Uterus (tissue), 4 donors: Measurements from ENCODE around the gene STK32C. TPM values are rescaled to one million over a fixed set of nuclear protein-coding genes. Genes with fewer than 3 reads are reported as not detected.
A peak's percentile ranks its signal among the peaks of the same experiment; 100 is the strongest.
"Not testable (repeated sequence)": the region's sequence is repeated elsewhere in the genome, so short reads cannot be mapped to it uniquely, and the experiment has no call there.

ENCODE experiments used
- DNase-seq, 2 donors: peaks; one replicate each; pipeline ENCODE4 v3.0.0-alpha.2; 2019 to 2020
- H3K27ac ChIP-seq, 2 donors: fragments of 200-600 bp; sonication (generic); 1 replicate in 1 of 2; 2 replicates in 1 of 2; pipeline ENCODE4 v1.5.1; 2016 to 2018
- H3K27me3 ChIP-seq, 2 donors: fragments of 200-600 bp; sonication (generic); one replicate each; pipeline ENCODE4 v1.5.1; 2018 to 2019; ENCODE audit warnings: control low read depth in 1 of 2
- H3K36me3 ChIP-seq, 2 donors: fragments of 200-600 bp; sonication (generic); one replicate each; pipeline ENCODE4 v1.5.1; 2019; ENCODE audit warnings: control low read depth in 1 of 2
- H3K4me1 ChIP-seq, 2 donors: fragments of 200-600 bp; sonication (generic); one replicate each; pipeline ENCODE4 v1.5.1; 2018 to 2019; ENCODE audit warnings: control low read depth in 1 of 2
- H3K4me3 ChIP-seq, 2 donors: fragments of 200-600 bp; sonication (generic); 1 replicate in 1 of 2; 2 replicates in 1 of 2; pipeline ENCODE4 v1.5.1; 2018 to 2019; ENCODE audit warnings: mild to moderate bottlenecking in 1 of 2
- H3K9me3 ChIP-seq, 2 donors: fragments of 200-600 bp; sonication (generic); one replicate each; pipeline ENCODE4 v1.5.1; 2019; ENCODE audit warnings: control low read depth in 1 of 2
- CTCF ChIP-seq, 4 experiments: fragments of 200-600 bp in 2 of 4; fragments of 450-650 bp in 2 of 4; sonication (generic) in 2 of 4; IDR thresholded peaks; one replicate each; pipeline ENCODE4 v1.5.1; 2016 to 2019; ENCODE audit warnings: antibody characterized with exemption in 4 of 4, mild to moderate bottlenecking in 2 of 4, moderate library complexity in 1 of 4
- POLR2A ChIP-seq, 2 donors: fragments of 450-650 bp; IDR thresholded peaks; one replicate each; pipeline ENCODE4 v1.6.1; 2016; ENCODE audit warnings: antibody characterized with exemption in 2 of 2, mild to moderate bottlenecking in 1 of 2, moderate library complexity in 1 of 2
- intact Hi-C: fragments of 100-400 bp; cut with DNase I; formaldehyde crosslinking; loops from one replicate; pipeline ENCODE4 v1.15.1; 2023; ENCODE audit warnings: low total_unique reads
- total RNA-seq, 4 donors: library from RNA; depleted of rRNA in 3 of 4; stranded (reverse); fragments of >200 nt in 3 of 4; gene quantifications; one replicate each; pipeline versions ENCODE4 v1.1.0 to v1.2.4, GENCODE V29; 2014 to 2023
- donor health status: DM: yes; HTN: yes; CAD: no.

Gene STK32C
- total RNA-seq, 4 donors from 2014 or later = 0.51 to 17.2 (median 3.2) TPM

GRCh38 chr10:132341017-132341416 is 33.3 kb upstream of the STK32C start:
- Histone ChIP-seq H3K9me3 (no peaks in the 10 kb centered on the region), H3K4me3 (no peak overlapping the region), H3K27ac (no peak overlapping the region), H3K27me3 (no peaks in the 10 kb centered on the region), H3K4me1 (no peaks in the 10 kb centered on the region), H3K36me3 (no peaks in the 10 kb centered on the region)
- TF ChIP-seq CTCF (IDR thresholded peaks at IDR 0.05) (no peak), POLR2A (IDR thresholded peaks at IDR 0.05) (no peak)
- no peak for DNase-seq
- intact Hi-C loops = no loop called here

- DNase-seq = no peak
- H3K4me3 ChIP-seq = no peak overlapping the region
- no peak for TF ChIP-seq CTCF (IDR thresholded peaks at IDR 0.05)
- TF ChIP-seq POLR2A (IDR thresholded peaks at IDR 0.05) = no peak
- intact Hi-C loops = no loop called here
- no peak overlapping the region for H3K27ac ChIP-seq
- H3K9me3 ChIP-seq = no peaks in the 10 kb centered on the region
- no peaks in the 10 kb centered on the region for H3K27me3 ChIP-seq
- no peaks in the 10 kb centered on the region for H3K36me3 ChIP-seq
- H3K4me1 ChIP-seq = no peaks in the 10 kb centered on the region
Observed at GRCh38 chr10:132339276-132339675, 31.5 kb upstream of the STK32C start.

GRCh38 chr10:132338876-132339275 is 31.1 kb upstream of the STK32C start:
- intact Hi-C loops = no loop called here
- no peak overlapping the region for H3K27ac ChIP-seq
- no peaks in the 10 kb centered on the region for H3K4me1 ChIP-seq
- H3K9me3 ChIP-seq = no peaks in the 10 kb centered on the region
- H3K27me3 ChIP-seq = no peaks in the 10 kb centered on the region
- no peak for TF ChIP-seq POLR2A (IDR thresholded peaks at IDR 0.05)
- no peak for TF ChIP-seq CTCF (IDR thresholded peaks at IDR 0.05)
- no peak for DNase-seq
- no peak overlapping the region for H3K4me3 ChIP-seq
- H3K36me3 ChIP-seq = no peaks in the 10 kb centered on the region

- H3K27ac ChIP-seq, DNase-seq, intact Hi-C loops, H3K4me3 ChIP-seq, H3K36me3 ChIP-seq, H3K9me3 ChIP-seq, H3K27me3 ChIP-seq, H3K4me1 ChIP-seq: not testable (repeated sequence)
Observed at GRCh38 chr10:132337854-132338253, 30.1 kb upstream of the STK32C start.

- intact Hi-C loops = no loop called here
- peak overlapping the region; percentile 14 to 20 for H3K4me3 ChIP-seq
- no peaks in the 10 kb centered on the region for H3K4me1 ChIP-seq
- H3K27me3 ChIP-seq = no peaks in the 10 kb centered on the region
- no peaks in the 10 kb centered on the region for H3K9me3 ChIP-seq
- no peak for DNase-seq
- H3K36me3 ChIP-seq = no peaks in the 10 kb centered on the region
- TF ChIP-seq POLR2A (IDR thresholded peaks at IDR 0.05) (no peak), CTCF (IDR thresholded peaks at IDR 0.05) (no peak)
- no peak overlapping the region for H3K27ac ChIP-seq
Observed at GRCh38 chr10:132336919-132337407, 29.2 kb upstream of the STK32C start.
